Brain pericyte (primary cell): ENCODE measurements around the gene COL13A1.

Experiments
- DNase-seq: peaks from one replicate; pipeline ENCODE4 v3.0.0-alpha.2; 2012; ENCODE audit warnings: low read depth, low spot score

COL13A1 gene

DNA sequence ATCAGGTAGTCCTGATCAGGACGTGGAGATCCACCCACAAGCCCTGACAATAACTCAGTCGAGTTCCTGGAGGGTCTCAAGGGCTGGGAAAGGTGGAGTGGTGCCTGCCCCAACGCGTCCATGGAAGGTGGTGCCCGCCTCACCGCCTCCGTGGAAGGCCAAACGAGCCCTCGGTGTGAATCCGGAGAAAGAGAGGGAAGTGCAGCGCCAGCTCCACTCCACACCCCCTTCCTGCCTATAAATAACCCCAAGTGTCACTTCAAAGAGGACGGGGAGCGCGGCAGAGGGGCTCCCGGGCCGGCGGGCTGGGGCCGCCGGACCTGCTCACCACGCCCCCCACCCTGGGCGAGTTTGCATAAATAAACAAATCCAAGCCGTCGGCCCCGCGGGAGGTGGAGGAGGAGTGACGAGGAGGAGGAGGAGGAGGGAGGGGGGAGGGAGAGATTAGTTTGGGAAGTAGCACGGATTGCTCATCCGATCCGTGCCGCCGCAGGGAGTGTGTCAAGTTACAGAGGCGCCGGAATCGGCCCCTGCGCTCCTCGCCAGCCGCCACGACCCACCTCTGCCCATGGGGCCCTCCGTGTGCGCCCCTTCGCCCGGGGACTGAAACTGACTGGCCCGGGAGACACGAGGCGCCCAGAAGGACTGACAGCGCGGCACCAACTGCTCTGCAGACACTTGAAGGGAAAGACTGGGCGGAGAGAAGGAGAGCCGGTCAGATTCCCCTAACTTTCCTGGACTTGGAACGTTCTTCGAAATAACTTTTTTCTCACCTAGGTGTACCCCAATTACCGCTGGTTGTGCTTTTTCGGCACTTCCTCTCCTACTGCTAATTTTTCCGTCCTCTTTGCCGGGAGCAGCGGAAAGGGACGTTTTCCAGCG, at the start of gene COL13A1:
Gene COL13A1 (plus strand): TSS at position 473 of the 882 bp plus-strand sequence. CDS start 518 bp downstream, outside the sequence.
- DNase-seq, result no peak

DNA sequence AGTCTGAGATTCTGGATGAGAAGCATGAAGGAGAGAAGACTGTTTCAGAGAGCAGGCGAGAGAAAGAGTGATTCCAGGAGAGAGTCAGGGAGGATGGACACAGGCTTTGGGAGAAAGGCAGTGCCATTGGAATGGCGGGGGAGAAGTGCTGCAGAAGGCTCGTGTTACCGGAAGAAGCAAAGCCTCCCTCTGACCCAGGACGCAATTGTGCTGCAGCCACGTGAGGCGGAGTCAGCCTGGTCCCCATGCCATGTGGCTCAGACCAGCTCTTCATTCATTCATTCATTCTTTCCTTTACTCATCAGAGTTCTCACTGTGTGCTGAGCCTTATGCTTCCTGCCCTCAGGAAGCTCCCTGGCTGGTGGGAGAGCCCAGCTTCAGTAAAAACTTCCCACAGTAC, 49.2 kb upstream of the COL13A1 start:
- DNase-seq, result no peak

DNA sequence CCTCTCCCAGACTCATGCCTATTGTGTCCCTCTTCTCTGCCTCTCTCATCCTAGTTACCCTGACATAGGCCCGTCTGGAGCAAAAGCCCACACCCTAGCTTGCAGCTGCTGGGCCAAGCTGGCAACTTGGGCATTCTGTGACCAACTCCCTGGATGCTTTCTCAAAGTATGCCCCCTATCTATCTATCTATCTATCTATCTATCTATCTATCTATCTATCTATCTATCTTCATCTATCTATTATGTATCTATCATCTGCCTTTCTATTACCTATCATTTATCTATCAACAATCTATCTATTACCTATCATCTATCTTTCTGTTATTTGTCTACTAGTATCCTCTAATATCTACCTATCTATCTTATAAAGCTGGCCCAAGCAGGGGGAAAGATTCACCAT, 45.4 kb upstream of the COL13A1 start:
- no peak for DNase-seq

DNA sequence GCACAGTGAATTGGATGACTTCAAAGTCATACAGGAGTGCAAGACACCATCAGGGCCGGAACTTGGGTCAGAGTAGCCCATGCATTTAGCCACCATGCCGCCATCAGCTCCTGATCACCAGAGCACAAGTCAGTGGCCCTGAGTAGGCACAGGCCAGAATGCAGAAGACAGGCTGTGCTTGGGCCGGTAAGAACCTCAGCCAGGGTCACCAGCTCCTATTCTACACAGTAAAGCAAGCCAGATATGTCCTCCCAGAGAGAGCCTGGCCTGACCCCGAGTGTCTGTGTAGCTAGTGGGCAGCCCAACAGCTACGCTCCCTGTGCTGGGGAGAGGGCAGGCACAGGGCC, 44.5 kb upstream of the COL13A1 start:
- DNase-seq, result no peak

DNA sequence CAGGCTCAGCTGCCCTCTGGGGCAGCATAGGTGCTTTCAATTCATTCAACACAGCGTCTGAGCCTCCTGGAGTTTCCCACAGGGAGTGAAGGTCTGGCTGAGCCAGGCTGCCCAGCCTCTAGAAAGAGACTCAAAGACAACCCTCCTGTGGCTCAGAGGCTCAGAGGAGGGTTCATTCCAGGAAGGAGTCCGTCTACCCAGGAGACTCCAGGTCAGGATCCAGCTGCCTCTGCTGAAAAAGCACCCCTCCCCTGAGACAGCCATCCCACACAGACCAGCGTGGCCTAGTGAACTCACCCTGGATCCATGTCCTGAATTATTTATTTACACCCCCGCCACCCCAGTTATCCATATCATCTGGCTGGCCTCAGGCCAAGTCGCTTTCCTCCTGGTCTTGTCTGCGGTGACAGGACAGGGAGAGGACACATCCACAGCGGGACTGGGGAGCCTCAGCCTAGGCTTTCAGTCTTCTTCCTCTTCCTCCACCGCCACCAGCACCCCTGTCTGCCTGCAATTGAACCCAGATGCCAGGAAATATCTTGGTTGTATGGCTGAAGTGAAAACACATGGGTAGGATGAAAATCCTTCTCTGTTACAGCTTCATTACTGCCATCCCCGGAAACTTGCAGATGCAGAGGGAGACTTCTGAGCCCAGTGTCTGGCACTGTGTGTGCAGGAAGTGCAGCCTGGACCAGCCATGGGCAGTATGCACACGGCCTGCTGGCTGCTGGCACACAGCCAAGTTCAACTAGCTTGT, 44.0 kb upstream of the COL13A1 start:
- peak; percentile 72 for DNase-seq

DNA sequence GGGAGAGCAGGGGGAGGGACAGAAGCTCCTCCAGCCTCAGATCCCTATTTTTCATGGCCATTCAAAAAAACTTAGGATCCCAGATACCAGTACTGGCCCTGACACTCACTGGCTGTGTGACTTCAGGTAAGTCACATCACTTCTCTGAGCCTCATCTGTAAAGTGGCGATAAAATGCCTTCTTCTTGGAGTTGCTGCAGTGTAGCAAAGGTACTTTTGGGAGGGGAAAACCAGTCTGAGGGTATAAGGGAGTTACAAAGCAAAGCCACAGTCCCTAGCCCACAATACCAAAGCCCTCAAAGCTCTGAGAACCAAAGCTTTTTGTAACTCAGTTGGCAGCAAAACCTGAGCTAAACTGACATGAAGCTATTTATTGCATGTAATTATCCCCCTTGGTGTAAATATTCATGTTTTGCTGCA, 43.4 kb upstream of the COL13A1 start:
- no peak for DNase-seq

DNA sequence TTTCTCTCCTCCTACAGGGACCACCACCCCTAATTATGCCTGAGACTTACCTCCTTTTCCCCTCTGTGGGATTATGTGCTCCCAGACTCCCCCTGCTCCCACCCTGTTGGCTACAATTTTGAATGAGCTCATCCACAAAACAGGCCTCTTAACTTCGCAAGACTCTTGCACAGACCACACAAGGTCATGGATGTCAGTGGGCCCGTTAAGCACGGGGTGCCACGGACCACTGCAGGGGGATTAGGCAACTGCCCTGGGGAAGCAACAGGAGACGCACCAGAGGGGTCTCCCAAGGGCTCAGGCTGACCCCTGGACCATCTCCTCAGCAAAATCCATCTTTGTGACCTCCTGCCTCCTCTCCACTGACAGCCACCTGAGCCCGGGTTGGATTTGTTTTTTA, 42.1 kb upstream of the COL13A1 start:
- no peak for DNase-seq

DNA sequence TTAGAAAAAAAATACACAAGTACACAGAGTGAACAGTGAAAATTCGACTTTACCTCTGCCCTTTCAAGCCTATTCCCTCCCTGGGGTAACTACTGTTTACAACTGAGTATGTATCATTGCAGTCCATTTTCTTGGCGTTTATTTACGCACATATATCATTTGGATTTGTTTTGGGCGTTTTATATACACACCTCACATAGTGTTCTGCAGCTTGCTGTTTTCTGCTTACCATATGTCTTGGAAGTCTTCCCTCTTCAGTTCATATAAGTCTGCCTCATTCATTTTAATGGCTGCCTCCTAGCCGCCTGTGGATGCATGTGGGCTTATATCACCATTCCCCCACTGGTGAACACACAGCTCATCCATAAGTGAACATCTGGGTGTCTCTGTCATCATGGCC, 41.6 kb upstream of the COL13A1 start:
- no peak for DNase-seq

DNA sequence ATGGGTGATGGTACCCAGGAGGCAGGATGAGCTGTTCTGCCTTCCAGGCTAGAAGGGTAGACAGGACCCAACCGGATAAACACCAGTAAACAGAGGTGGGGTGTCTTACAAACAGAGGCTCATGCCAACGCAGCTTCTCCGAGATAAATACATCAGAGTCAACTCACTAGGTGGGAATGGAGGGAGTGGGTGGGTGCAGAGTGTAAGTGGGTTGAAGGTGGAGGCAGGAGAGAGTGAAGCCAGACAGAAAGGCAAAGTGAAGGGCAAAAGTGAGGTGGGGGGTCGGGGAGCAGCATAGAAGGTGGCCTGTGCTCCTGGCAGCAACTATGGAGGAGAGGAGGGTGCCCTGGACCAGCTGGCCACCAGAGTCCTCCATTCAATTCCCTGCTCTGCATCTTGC, 40.4 kb upstream of the COL13A1 start:
- DNase-seq, result no peak

DNA sequence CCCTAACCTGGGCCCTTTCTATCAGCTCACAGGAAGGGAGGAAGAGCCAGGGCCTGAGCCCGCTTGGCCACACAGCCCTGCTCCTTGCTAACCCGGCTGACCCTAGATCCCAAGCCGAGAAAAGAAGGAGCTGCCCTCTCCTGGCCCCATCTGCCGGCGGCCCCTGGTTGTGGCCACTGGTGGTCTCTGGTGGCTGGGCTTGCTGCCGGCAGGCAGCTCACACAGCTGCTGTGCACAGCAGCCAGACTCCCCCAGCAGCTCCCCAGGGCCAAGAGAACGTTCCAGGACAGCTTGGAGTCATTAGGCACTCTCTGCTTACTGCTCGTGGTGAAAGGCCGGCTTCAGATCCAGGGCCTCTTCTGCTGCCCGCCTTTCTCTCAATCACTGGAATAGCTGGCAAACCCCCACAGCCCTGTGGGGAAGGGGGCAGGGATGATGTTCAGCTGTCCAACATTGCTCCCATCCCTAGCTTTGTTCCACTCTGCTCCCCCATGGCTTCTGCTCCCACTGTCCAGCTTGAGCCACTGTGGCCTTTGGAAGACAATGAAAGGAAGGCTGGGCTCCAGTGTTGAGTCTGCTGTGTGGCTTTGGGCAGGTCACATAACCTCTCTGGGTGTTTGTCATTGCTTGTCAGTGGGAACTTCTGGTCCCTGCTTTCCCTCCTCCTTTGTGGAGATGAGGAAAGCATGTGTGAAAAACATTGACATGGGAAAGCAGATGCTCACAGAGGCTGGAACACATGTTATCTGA, 35.4 kb upstream of the COL13A1 start:
- DNase-seq, result no peak

DNA sequence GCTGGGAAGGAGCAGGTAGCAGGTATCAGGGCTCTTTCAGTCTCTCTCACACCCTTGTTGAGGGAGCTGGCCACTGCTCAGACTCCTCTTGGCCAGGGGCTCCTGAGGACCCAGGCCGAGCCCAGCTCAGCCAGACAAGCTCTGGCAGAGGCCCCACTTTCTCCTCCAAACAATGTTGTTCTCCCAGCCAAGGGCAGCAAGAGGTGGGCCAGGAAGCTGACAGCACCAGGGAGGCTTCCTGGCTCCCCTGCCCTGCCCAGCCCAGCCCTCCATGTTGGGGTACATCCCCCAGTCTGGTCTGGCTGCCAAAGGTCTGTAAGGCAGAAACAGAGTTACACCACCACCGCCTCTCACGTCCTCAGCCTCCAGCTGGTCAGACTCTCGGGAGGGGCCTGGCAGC, 33.9 kb upstream of the COL13A1 start:
- DNase-seq, result no peak

DNA sequence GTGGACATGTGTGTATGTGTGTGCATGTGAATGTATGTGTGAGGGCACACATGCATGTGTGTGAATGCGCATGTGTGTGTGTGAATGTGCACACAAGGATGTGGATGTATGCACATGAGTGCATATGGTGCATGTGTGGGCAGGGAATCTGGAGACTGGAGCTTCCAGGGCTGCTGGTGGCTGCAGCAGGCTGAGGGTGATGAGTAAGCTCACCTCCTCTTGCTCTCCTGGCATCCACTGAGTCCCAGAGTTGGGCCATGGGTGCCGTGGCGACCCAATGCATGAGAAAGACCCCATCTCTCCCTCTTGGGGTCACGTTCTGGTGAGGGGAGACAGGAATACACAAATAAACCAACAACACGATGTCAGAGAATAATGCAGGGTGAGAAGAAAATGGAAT, 33.3 kb upstream of the COL13A1 start:
- no peak for DNase-seq

DNA sequence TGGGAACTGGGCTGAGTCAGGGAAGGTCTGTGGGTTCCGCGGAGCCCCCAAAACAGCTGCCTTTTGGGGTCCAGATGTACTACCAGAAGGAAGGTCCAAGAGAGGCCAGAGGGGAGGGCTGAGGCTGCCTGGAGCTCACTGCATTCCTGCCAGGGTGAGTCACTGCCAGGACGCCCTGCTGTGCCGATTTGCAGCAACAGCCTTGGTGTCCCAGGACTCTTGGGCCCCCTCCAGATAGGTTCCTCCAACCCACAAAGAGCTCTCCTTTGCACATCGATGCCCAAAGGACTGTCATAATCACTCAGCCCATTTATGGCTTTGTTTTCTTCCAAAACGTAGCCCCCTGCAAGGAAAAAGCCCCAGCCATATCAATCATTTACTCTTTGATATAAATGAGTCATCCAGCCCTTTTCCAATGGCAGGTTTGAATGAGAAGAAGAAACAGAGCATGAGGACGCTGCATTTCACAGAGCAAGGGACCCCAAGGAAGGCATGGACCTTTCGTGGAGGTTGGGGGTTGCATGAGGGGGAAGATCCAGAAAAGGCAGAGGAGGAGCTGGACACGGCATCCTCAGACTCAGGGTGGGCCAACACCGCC, 32.2 kb upstream of the COL13A1 start:
- peak; percentile 71 for DNase-seq

DNA sequence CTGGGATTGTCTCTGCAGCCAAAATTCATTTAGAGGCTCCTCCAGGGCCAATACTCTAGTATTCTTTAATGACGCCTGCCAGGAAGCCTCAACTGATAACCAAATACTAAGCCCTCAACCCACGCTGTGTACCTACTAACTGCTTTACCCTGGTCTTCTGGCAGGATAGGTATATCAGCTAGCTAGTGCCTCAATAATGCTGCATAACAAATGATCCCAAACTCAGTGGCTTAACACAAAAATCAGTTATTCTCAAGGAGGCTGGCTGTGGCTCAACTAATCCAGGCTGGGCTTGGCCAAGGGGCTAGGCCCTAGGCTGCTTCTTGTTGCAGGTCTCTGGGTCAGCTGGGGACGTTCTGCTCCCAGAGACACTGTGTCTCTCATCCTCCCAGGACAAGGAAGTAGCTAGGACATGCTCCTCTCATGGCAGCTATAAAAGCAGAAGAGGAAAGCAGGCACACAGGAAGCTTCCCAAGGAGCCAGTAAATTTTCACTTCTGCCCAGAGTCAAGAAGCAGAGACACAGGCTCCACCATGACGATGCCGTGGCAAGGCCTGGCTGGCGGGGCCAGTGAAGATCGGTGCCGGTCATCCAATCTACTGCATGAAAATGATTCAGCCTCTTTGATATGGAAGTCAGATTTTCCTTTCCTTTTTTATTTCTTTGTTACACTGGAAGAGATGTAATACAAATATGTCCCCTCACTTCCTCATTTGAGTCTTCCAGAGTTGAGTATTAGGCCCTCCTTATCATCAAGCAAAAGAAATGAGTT, 28.6 kb upstream of the COL13A1 start:
- no peak for DNase-seq

DNA sequence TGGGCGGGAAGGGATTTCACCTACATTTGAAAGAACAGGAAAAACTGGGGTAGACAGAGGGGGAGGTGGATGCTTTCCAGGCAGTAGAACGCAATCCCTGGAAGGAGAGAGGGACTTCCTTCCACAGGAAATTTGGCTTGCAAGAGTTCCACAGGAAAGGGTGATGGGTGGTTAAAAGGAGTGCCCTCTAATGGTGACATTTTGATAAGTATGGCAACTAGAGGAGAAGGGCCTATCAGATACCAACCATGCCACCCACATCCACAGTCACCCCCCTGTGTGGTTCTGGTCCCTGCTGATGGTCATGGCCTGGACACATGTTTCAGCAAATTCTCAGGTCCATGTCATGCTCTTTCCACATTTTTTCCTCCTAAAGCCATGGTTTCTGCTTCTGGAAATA, 27.1 kb upstream of the COL13A1 start:
- no peak for DNase-seq

DNA sequence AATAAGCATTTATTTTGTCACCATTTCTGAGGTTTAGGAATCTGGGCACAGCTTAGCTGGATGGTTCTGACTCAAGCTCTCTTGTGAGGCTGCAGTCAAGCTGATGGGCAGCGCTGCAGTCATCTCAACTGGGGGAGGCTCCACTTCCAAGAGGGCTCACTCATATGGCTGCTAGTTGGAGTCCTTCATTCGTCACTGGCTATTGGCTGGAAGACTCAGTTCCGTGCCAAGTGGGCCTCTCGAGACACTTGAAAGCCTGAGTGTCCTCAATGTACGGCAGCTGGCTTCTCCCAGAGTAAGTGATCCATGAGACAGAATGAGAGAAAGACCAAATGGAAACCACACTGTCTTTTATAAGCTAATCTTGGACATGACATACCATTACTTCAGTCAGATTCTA, 21.6 kb upstream of the COL13A1 start:
- no peak for DNase-seq

DNA sequence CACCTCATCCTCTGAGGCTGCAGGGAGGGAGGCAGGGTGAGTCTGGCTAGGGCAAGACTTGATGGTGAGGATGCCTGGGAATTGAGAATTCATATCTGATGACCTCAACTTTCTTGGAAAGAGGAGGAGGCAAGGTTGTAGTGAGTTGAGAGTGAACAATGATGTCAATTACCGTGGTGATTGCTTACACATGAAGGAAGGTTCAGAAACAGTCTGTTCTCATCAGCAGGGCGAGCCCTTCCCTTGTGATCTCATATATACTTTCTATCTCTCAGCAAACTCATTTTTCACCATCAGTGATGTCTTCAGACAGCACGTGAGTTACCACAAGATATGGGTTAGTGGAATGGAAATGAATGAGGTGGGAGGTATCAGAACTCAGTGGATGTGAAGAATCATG, 20.1 kb upstream of the COL13A1 start:
- no peak for DNase-seq

DNA sequence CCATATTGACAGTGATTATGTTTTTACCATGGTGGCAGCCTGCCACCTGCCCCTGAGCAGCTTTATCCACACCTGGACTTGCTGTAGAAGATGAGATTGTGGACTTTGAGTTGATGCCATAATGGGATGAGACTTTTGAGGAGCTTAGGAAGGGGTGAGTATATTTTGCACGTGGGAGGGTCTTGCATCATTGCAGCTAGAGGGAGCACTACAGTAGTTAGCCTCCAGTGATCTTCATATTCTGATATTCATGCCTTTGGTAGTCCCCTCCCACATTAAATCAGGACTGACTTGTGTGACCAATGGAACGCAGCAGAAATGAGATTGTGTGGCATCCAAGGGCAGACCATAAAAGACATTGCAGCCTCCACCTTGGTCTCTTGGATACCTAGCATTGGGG, 18.2 kb upstream of the COL13A1 start:
- DNase-seq, result no peak

DNA sequence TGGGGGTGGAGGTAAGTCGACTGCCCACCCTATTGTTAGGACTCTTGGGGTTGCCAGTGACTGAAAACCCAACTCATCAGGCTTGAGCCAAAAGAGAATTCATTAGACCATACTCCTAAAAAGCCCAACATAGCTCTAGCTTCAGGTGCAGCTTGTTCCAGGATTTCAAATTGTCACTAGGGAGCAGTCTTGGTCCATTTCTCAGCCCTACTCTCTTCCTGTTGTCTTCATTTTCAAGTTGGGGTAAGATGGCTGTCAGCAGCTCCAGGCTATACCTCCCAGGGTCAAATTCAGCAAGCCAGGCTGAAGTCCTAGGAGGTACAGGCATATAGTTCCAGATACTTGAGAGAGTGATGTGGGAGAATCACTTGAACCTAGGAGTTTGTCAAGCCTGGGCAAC, 14.9 kb upstream of the COL13A1 start:
- DNase-seq, result no peak

DNA sequence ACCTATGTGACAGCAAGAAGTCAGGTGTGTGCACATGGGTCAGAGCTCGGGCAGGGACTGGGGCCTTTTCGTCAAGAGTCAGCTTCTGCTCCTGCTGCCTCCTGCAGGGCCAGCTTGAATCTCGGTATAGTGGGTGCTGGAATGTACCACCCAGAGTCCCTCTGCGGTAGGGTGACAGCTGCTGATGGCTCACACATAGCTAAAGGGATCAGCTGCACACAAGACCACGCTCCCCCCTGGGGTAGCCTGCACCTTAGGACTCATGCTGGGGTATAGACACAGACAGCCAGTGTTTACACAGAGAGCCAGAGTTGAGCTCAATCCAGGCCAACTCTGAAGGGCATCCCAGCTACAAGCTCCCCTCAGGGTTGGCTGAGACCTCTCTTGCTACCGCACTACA, 14.0 kb upstream of the COL13A1 start:
- DNase-seq, result no peak

DNA sequence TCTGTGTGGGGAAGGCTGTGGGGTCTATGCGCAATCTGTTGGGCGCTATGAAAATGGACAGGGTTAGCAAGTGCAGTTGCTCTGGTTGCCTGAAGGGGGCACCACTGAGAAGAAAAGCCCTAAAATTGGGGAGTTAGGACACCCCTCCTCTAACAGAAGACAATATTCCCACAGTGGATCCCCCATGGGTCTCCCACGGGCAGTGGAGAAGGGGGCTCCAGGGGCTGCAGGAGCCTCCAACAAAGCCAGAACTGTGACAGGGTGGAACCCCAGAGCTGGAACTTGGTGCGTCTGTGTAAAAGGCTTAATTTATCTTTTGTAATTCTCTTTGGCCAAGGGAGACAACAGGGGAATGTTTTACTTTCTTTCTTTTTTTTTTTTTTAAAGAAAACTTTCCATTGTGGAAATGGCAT, 12.5 kb upstream of the COL13A1 start:
- no peak for DNase-seq
